ENCODE results near the gene E2F7. TPM values are rescaled to one million over a fixed set of nuclear protein-coding genes. Genes with fewer than 3 reads are reported as not detected.

Gene E2F7
- polyA plus RNA-seq, 1 donor: 2.9 TPM

Other genes with a start within 250 kb of the E2F7 start
- gene CSRP2, start 186.6 kb downstream of the E2F7 start, polyA plus RNA-seq (ENCODE audit: insufficient read length): 28.7 TPM

Measured in forelimb muscle (tissue), 1 donor.